GM12864 (cell line): ENCODE measurements around the gene SNX27.
"Not testable (repeated sequence)": the region's sequence is repeated elsewhere in the genome, so short reads cannot be mapped to it uniquely, and the experiment has no call there.

ENCODE experiments used
- DNase-seq: peaks from one replicate; pipeline ENCODE4 v3.0.0-alpha.2; 2011; ENCODE audit warnings: low read depth
- H3K4me3 ChIP-seq: 2 replicates; pipeline ENCODE4 v1.5.1; 2011; ENCODE audit warnings: mild to moderate bottlenecking, low read depth, low read length, control low read depth
- TF ChIP-seq, protein P1 (sequence below): IDR thresholded peaks from 2 replicates; pipeline ENCODE4 v1.5.1; 2011; ENCODE audit warnings: low read depth, mild to moderate bottlenecking, moderate library complexity, low read length, control low read depth, inconsistent platforms; ENCODE audit errors: missing control alignments

Gene SNX27

DNA sequence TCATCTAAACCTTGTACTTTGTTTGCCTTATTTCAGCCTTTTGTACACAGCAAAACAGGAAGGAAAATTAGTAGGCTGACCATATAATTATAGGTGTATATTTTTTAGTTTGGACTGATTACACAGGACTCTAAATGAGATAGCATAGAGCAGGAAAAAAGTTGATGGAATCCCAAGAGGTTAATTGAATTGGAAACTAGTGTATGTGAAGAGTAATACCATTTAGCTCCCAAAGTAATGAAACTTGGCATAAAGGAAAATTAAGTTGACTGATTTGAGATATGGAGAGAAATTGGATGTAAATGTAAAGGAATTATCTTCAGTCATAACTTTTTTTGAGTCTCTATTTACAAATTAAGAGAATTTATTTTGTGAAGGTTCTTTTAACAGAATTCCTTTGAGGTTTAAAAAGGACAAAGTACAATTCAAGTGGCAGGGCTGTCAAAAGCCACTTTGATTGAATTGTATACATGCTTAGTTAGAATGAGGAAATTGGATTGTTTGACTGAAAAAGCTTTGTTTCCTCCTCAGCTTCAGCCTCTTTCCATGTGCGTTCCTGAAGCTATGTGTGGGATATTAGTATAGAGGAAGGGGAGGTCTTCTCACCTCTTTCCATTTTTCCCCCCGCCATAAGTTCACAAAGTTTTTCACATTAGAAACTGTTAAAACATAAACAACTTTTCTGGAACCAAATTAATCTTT, 26.4 kb downstream of the SNX27 start:
- TF ChIP-seq, protein P1, sequence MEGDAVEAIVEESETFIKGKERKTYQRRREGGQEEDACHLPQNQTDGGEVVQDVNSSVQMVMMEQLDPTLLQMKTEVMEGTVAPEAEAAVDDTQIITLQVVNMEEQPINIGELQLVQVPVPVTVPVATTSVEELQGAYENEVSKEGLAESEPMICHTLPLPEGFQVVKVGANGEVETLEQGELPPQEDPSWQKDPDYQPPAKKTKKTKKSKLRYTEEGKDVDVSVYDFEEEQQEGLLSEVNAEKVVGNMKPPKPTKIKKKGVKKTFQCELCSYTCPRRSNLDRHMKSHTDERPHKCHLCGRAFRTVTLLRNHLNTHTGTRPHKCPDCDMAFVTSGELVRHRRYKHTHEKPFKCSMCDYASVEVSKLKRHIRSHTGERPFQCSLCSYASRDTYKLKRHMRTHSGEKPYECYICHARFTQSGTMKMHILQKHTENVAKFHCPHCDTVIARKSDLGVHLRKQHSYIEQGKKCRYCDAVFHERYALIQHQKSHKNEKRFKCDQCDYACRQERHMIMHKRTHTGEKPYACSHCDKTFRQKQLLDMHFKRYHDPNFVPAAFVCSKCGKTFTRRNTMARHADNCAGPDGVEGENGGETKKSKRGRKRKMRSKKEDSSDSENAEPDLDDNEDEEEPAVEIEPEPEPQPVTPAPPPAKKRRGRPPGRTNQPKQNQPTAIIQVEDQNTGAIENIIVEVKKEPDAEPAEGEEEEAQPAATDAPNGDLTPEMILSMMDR = no peak
- H3K4me3 ChIP-seq = no peak overlapping the region
- DNase-seq = no peak

- DNase-seq = no peak
- no peak overlapping the region for H3K4me3 ChIP-seq
- TF ChIP-seq, protein P1 = no peak
Observed at GRCh38 chr1:151638812-151639211, 27.0 kb downstream of the SNX27 start.

GRCh38 chr1:151639466-151639865, 27.6 kb downstream of the SNX27 start:
- no peak overlapping the region for H3K4me3 ChIP-seq
- TF ChIP-seq, protein P1 = no peak
- no peak for DNase-seq

GRCh38 chr1:151641229-151641628, 29.4 kb downstream of the SNX27 start:
- TF ChIP-seq, protein P1 = no peak
- H3K4me3 ChIP-seq = no peak overlapping the region

GRCh38 chr1:151643085-151643484, 31.2 kb downstream of the SNX27 start:
- not testable (repeated sequence) for DNase-seq, H3K4me3 ChIP-seq

More at GRCh38 chr1:151641229-151641628, 29.4 kb downstream of the SNX27 start:
- DNase-seq = no peak

GRCh38 chr1:151644001-151644400, 32.2 kb downstream of the SNX27 start:
- TF ChIP-seq, protein P1 = no peak
- no peak overlapping the region for H3K4me3 ChIP-seq
- no peak for DNase-seq

DNA sequence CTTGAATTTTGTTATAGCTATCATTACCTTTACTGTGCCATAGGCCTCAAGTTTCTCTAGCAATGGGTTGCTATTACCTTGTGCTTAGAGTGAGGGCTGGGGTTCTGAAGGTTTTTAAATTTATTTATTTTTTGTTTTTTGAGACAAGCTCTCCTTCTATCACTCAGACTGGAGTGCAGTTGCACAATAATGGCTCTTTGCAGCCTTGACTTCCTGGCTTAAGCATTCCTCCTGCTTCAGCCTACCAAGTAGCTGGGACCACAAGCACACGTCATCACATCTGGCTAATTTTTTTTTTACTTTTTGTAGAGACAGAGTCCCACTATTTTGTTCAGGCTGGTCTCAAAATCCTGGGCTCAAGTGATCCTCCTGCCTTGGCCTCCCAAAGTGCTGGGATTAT, 41.5 kb downstream of the SNX27 start:
- no peak for DNase-seq
- TF ChIP-seq, protein P1 = no peak
- no peak overlapping the region for H3K4me3 ChIP-seq
